HUES6 (cell line): Measurements from ENCODE around the gene IGSF5.

Source experiments
- H3K27ac ChIP-seq: 2 replicates; pipeline ENCODE4 v1.7.0; 2013; ENCODE audit warnings: low read depth, mild to moderate bottlenecking, low read length, inconsistent platforms
- H3K27me3 ChIP-seq: 2 replicates; pipeline ENCODE4 v1.6.1; 2013; ENCODE audit warnings: low read length; ENCODE audit not compliant: control insufficient read depth, insufficient read depth
- H3K36me3 ChIP-seq: 2 replicates; pipeline ENCODE4 v1.6.1; 2013; ENCODE audit warnings: low read length; ENCODE audit not compliant: control insufficient read depth, insufficient read depth
- H3K4me1 ChIP-seq: 2 replicates; pipeline ENCODE4 v1.6.1; 2013; ENCODE audit warnings: low read length; ENCODE audit not compliant: control insufficient read depth, insufficient read depth
- H3K4me3 ChIP-seq: 2 replicates; pipeline ENCODE4 v1.5.1; 2013; ENCODE audit warnings: low read depth, low read length
- H3K9ac ChIP-seq: one replicate; pipeline ENCODE4 v1.6.1; 2013; ENCODE audit warnings: mild to moderate bottlenecking, low read length
- H3K9me3 ChIP-seq: 2 replicates; pipeline ENCODE4 v1.6.1; 2013; ENCODE audit warnings: low read depth, low read length; ENCODE audit not compliant: control insufficient read depth, insufficient read depth

The IGSF5 gene

GRCh38 chr21:39788383-39788782 is 43.4 kb downstream of the IGSF5 start:
- peaks cover 7% of the 10 kb centered on the region; the same call in 1 of the 2 replicates for H3K9me3 ChIP-seq
- H3K4me1 ChIP-seq = no peaks in the 10 kb centered on the region
- H3K27me3 ChIP-seq = no peaks in the 10 kb centered on the region
- no peak overlapping the region for H3K27ac ChIP-seq
- no peaks in the 10 kb centered on the region for H3K36me3 ChIP-seq
- no peak overlapping the region for H3K4me3 ChIP-seq
- no peak overlapping the region for H3K9ac ChIP-seq

- no peaks in the 10 kb centered on the region for H3K27me3 ChIP-seq
- no peaks in the 10 kb centered on the region for H3K36me3 ChIP-seq
Observed at GRCh38 chr21:39796466-39796865, 51.5 kb downstream of the IGSF5 start.

GRCh38 chr21:39799178-39799577 is 54.2 kb downstream of the IGSF5 start:
- Histone ChIP-seq H3K9me3 (no peaks in the 10 kb centered on the region; the same call in 1 of the 2 replicates), H3K27me3 (no peaks in the 10 kb centered on the region), H3K4me1 (no peaks in the 10 kb centered on the region; the same call in 1 of the 2 replicates), H3K27ac (no peak overlapping the region), H3K36me3 (no peaks in the 10 kb centered on the region), H3K9ac (no peak overlapping the region), H3K4me3 (no peak overlapping the region)

More at GRCh38 chr21:39796466-39796865, 51.5 kb downstream of the IGSF5 start:
- H3K4me1 ChIP-seq = no peaks in the 10 kb centered on the region; the same call in 1 of the 2 replicates
- H3K27ac ChIP-seq = no peak overlapping the region
- no peak overlapping the region for H3K9ac ChIP-seq
- H3K4me3 ChIP-seq = no peak overlapping the region
- H3K9me3 ChIP-seq = peaks cover 5% of the 10 kb centered on the region; the same call in 1 of the 2 replicates

- no peak overlapping the region for H3K27ac ChIP-seq
- H3K27me3 ChIP-seq = no peaks in the 10 kb centered on the region
- H3K4me1 ChIP-seq = no peaks in the 10 kb centered on the region; the same call in 1 of the 2 replicates
- H3K9me3 ChIP-seq = no peaks in the 10 kb centered on the region
- no peak overlapping the region for H3K4me3 ChIP-seq
- H3K9ac ChIP-seq = no peak overlapping the region
- no peaks in the 10 kb centered on the region for H3K36me3 ChIP-seq
Observed at GRCh38 chr21:39800311-39800710, 55.3 kb downstream of the IGSF5 start.

GRCh38 chr21:39802217-39802616 is 57.2 kb downstream of the IGSF5 start:
- Histone ChIP-seq H3K27me3 (no peaks in the 10 kb centered on the region), H3K4me1 (no peaks in the 10 kb centered on the region), H3K4me3 (no peak overlapping the region), H3K36me3 (no peaks in the 10 kb centered on the region), H3K9ac (no peak overlapping the region), H3K9me3 (no peaks in the 10 kb centered on the region), H3K27ac (no peak overlapping the region)

- Histone ChIP-seq H3K9me3 (no peaks in the 10 kb centered on the region), H3K36me3 (no peaks in the 10 kb centered on the region), H3K9ac (no peak overlapping the region), H3K4me1 (no peaks in the 10 kb centered on the region), H3K27me3 (no peaks in the 10 kb centered on the region), H3K4me3 (no peak overlapping the region), H3K27ac (no peak overlapping the region)
Observed at GRCh38 chr21:39803393-39803792, 58.4 kb downstream of the IGSF5 start.

GRCh38 chr21:39804240-39804639 is 59.3 kb downstream of the IGSF5 start:
- H3K9ac ChIP-seq = no peak overlapping the region
- H3K4me3 ChIP-seq = no peak overlapping the region
- no peaks in the 10 kb centered on the region for H3K27me3 ChIP-seq
- no peaks in the 10 kb centered on the region for H3K4me1 ChIP-seq
- H3K36me3 ChIP-seq = no peaks in the 10 kb centered on the region
- no peaks in the 10 kb centered on the region for H3K9me3 ChIP-seq
- no peak overlapping the region for H3K27ac ChIP-seq

- no peak overlapping the region for H3K4me3 ChIP-seq
- H3K27ac ChIP-seq = no peak overlapping the region
- no peak overlapping the region for H3K9ac ChIP-seq
- H3K27me3 ChIP-seq = no peaks in the 10 kb centered on the region
- no peaks in the 10 kb centered on the region for H3K36me3 ChIP-seq
- H3K9me3 ChIP-seq = no peaks in the 10 kb centered on the region
- H3K4me1 ChIP-seq = no peaks in the 10 kb centered on the region
Observed at GRCh38 chr21:39805983-39806382, 61.0 kb downstream of the IGSF5 start.

- no peak overlapping the region for H3K9ac ChIP-seq
Observed at GRCh38 chr21:39807738-39808137, 62.8 kb downstream of the IGSF5 start.

GRCh38 chr21:39809936-39810335 is 65.0 kb downstream of the IGSF5 start:
- Histone ChIP-seq H3K4me1 (no peaks in the 10 kb centered on the region), H3K4me3 (no peak overlapping the region), H3K36me3 (no peaks in the 10 kb centered on the region), H3K9me3 (peaks cover 14% of the 10 kb centered on the region), H3K9ac (no peak overlapping the region), H3K27me3 (no peaks in the 10 kb centered on the region), H3K27ac (no peak overlapping the region)

More at GRCh38 chr21:39807738-39808137, 62.8 kb downstream of the IGSF5 start:
- peaks cover 12% of the 10 kb centered on the region for H3K9me3 ChIP-seq
- H3K27me3 ChIP-seq = no peaks in the 10 kb centered on the region
- H3K4me3 ChIP-seq = no peak overlapping the region
- H3K4me1 ChIP-seq = no peaks in the 10 kb centered on the region
- no peaks in the 10 kb centered on the region for H3K36me3 ChIP-seq
- no peak overlapping the region for H3K27ac ChIP-seq

GRCh38 chr21:39812983-39813382 is 68.0 kb downstream of the IGSF5 start:
- H3K9me3 ChIP-seq = peaks cover 14% of the 10 kb centered on the region
- H3K9ac ChIP-seq = no peak overlapping the region
- no peak overlapping the region for H3K4me3 ChIP-seq
- H3K27ac ChIP-seq = no peak overlapping the region
- no peaks in the 10 kb centered on the region for H3K36me3 ChIP-seq
- no peaks in the 10 kb centered on the region for H3K4me1 ChIP-seq
- no peaks in the 10 kb centered on the region for H3K27me3 ChIP-seq

GRCh38 chr21:39818557-39818956 is 73.6 kb downstream of the IGSF5 start:
- Histone ChIP-seq H3K4me3 (no peak overlapping the region), H3K9ac (no peak overlapping the region), H3K36me3 (no peaks in the 10 kb centered on the region), H3K4me1 (no peaks in the 10 kb centered on the region), H3K27ac (no peak overlapping the region), H3K27me3 (no peaks in the 10 kb centered on the region), H3K9me3 (no peaks in the 10 kb centered on the region)
